ENCODE data around the gene TMEM94. TPM values are rescaled to one million over a fixed set of nuclear protein-coding genes. Genes with fewer than 3 reads are reported as not detected.
"Not testable (repeated sequence)": the region's sequence is repeated elsewhere in the genome, so short reads cannot be mapped to it uniquely, and the experiment has no call there.

The TMEM94 gene
- total and polyA plus RNA-seq, 5 donors = 40.3 to 54.6 (median 49.6) TPM

DNA sequence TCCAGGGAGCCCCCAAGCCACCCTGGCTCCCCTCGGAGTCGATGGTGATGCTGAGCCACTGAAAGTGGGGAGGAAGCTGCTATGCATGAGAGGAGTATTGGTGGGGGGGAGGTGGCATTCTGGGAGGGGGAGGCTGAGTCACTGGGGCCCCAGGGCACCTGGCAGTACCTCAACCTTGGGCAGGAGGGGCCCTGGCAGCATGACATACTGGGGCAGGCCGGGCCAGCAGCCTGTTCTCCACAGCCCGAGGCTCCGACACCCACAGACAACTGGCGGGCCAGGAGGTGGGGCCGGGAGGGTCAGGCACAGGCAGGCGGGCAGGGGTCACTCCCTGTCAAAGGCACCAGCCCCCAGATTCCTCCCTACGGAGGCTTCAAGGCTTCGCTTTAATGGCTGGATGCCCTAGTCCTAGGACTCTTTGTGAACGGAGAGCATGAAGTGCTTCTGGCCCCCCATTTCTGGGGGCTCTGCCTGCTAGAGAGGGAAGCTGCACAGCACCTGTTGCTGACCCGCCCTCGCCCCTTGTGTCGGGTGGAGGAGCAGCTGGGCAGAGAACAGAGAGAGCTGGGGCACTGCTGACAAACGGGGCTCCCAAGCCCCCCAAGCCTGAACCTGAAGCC is 58.0 kb downstream of the TMEM94 start:
- ATAC-seq (no peak), DNase-seq (peak in 2 of 3 donors; percentile 73 to 75)
- Histone ChIP-seq H3K4me3 (ENCODE audit: low read length) (peak overlapping the region; percentile 73), H3K9me3 (ENCODE audit: control insufficient read depth, low read length) (no peaks in the 10 kb centered on the region), H3K4me1 (ENCODE audit: control insufficient read depth, insufficient read depth, low read length) (peaks cover 12% of the 10 kb centered on the region), H3K27ac (ENCODE audit: low read length) (peak overlapping the region; percentile 76), H3K27me3 (ENCODE audit: control insufficient read depth, insufficient read depth) (no peaks in the 10 kb centered on the region)
- intact Hi-C loops (cut with DNase I) = loop anchor here in 2 of 4 donors (5.0 kb wide), 2 partner anchors 73 to 82 kb away; partner anchors contain the start of gene MYO15B (in 1 of the 2)
- WGBS = 12% methylated on average over 15 of the region's 15 CpGs

DNA sequence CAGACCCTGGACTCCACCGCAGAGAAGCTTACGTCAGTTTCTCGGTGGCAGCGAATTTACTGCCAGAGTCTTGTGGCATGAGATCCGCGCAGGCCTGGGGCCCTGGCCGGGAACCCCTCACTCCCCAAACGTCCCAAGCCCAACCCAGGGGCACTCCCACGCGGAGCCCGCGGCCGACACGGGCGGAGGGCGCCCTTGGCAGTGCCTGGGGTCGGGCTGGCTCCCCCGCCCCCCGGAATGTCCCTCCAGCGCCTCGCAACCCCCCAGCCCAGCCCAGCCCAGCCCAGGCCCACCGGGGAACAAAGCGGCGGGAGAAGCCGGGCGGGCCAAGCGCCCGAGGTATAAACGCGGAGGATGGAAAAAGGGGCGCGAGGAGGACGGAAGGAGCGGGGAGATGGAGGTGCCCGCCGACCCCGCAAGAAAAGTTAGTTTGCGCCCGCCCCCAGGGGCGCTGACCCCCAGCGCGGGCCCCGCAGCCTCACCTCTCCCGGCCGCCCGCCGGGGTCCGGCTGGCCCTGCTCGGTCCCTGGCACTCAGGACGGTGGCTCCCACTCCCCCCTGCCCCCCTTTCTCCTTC is 58.6 kb downstream of the TMEM94 start:
- WGBS = 1% methylated on average over 50 of the region's 50 CpGs
- intact Hi-C loops (cut with DNase I) = loop anchor here (5.0 kb wide), 3 partner anchors 72 to 88 kb away; partner anchors contain the start of gene MYO15B (in 2 of the 4)

DNA sequence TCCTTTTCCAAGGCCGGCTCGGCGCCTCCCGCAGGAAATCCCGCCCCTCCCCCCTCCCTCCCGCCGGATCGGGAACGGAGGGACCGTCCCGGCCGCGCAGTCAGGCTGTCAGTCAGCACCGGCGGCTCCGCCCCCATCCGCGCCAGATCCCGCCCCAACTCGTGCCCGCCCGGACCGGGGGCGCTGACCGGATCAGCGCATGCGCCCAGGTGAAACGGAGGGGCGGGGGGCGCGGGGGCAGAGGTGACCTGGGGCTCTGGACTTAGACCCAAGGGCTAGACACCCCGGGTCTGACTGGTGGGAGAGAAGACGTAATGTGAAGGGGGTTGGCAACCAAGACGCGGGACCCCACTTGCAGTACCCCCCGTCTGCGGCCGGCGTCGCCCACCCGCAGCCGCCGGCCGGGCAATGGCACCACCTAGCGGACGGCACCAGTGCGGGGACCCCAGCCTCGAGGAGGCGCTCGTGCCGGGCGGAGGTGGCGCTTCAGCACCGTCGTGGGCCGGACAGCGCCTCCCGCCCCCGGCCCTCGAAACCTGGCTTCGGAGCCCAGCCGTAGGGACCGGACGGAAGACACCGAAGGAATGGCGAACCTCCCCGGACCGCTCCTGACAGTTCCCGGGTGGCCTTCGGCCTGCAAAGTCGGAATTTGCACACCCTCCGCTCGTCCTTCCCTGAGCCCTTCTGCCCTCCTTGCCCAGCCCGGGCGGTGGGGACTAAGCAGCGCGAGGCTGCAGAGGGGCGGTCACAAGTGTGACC is 59.2 kb downstream of the TMEM94 start, which contains the start of gene CASKIN2:
Gene CASKIN2, minus strand, starts transcription at position 42 of the 759 bp plus-strand sequence. CDS start 1,733 bp downstream, outside the sequence.
- intact Hi-C loops (cut with DNase I) = loop anchor here in 3 of 4 donors (2.0 to 5.0 kb wide), 3 partner anchors 72 to 88 kb away; partner anchors contain the start of gene MYO15B (in 1 of the 3)
- peak within 1 kb of the TSS; percentile 76 for H3K27ac ChIP-seq (ENCODE audit: low read length)
- peak within 1 kb of the TSS; percentile 73 for H3K4me3 ChIP-seq (ENCODE audit: low read length)
- DNase-seq (peak; percentile 97 to 99 (median 99)), ATAC-seq (peak; percentile 91 to 94)
- H3K9me3 ChIP-seq (ENCODE audit: control insufficient read depth, low read length) = no peaks in the 10 kb centered on the region
- WGBS = under 1% methylated on average over 78 of the region's 78 CpGs
- peaks cover 11% of the 10 kb centered on the region for H3K4me1 ChIP-seq (ENCODE audit: control insufficient read depth, insufficient read depth, low read length)
- H3K27me3 ChIP-seq (ENCODE audit: control insufficient read depth, insufficient read depth) = no peaks in the 10 kb centered on the region

More for the DNA sequence above, 58.6 kb downstream of the TMEM94 start:
- no peaks in the 10 kb centered on the region for H3K27me3 ChIP-seq (ENCODE audit: control insufficient read depth, insufficient read depth)
- ATAC-seq (peak; percentile 1 to 3), DNase-seq (peak in 1 of 3 donors; percentile 75)
- H3K4me3 ChIP-seq (ENCODE audit: low read length) = peak overlapping the region; percentile 73
- peak overlapping the region; percentile 76 for H3K27ac ChIP-seq (ENCODE audit: low read length)
- peaks cover 12% of the 10 kb centered on the region for H3K4me1 ChIP-seq (ENCODE audit: control insufficient read depth, insufficient read depth, low read length)
- H3K9me3 ChIP-seq (ENCODE audit: control insufficient read depth, low read length) = no peaks in the 10 kb centered on the region

DNA sequence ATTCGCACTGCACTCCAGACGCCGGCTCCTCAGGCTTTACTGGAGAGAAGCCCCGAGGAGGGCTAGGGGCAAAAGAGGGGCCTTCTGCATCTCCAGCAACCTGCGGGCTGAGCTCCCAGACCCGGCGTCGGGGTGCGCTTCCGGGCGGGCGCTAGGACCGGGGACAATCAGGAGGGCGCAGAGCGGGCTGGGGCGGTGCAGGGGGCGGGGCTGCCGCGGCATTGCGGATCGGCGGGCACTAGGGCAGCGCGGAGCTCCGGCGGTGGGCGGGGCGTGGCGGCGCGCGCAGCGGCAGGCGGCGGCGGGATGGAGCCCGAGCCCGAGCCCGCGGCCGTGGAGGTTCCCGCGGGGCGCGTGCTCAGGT is 59.8 kb downstream of the TMEM94 start, which contains the start of gene TSEN54:
Gene TSEN54, plus strand, starts transcription at position 274 of the 364 bp plus-strand sequence. Its CDS starts 33 bp downstream, at position 307.
- H3K4me3 ChIP-seq (ENCODE audit: low read length) = peak within 1 kb of the TSS; percentile 73
- H3K27me3 ChIP-seq (ENCODE audit: control insufficient read depth, insufficient read depth) = no peaks in the 10 kb centered on the region
- intact Hi-C loops (cut with DNase I) = loop anchor here in 3 of 4 donors (2.0 to 5.0 kb wide), 3 partner anchors 71 to 89 kb away; partner anchors contain the start of gene MYO15B (in 1 of the 3)
- under 1% methylated on average over 45 of the region's 45 CpGs for WGBS
- ATAC-seq (peak; percentile 88 to 93), DNase-seq (peak; percentile 96 to 99 (median 99))
- H3K9me3 ChIP-seq (ENCODE audit: control insufficient read depth, low read length) = no peaks in the 10 kb centered on the region
- H3K4me1 ChIP-seq (ENCODE audit: control insufficient read depth, insufficient read depth, low read length) = peaks cover 9% of the 10 kb centered on the region
- peak within 1 kb of the TSS; percentile 59 for H3K27ac ChIP-seq (ENCODE audit: low read length)

DNA sequence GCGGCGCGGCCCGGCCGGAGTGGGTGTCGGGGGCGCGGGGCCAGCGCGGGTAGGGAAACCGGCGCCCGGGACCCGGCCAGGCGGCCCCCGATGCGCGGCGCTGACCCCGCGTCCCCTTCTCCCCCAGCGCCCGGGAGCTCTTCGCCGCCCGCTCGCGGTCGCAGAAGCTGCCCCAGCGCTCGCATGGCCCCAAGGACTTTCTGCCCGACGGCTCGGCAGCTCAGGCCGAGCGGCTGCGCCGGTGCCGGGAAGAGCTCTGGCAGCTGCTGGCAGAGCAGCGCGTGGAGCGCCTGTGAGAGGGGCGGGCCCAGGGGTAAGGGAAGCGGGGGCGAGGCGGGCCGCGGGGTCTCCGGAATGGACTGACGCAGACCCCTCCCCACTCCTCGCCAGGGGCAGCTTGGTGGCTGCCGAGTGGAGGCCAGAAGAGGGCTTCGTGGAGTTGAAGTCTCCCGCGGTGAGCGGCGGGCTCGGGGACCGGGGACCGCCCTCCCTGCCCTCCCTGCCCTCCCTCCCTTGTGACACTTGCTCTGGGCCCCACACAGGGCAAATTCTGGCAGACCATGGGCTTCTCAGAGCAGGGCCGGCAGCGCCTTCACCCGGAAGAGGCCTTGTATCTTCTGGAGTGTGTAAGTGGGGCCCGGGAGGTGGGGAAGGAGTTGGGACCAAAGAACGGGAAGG is 60.3 kb downstream of the TMEM94 start:
- H3K9me3 ChIP-seq (ENCODE audit: control insufficient read depth, low read length) = no peaks in the 10 kb centered on the region
- H3K4me1 ChIP-seq (ENCODE audit: control insufficient read depth, insufficient read depth, low read length) = peaks cover 7% of the 10 kb centered on the region
- H3K27me3 ChIP-seq (ENCODE audit: control insufficient read depth, insufficient read depth) = no peaks in the 10 kb centered on the region
- ATAC-seq = no peak
- peak in 2 of 3 donors; percentile 72 to 76 for DNase-seq
- WGBS = 1% methylated on average over 65 of the region's 65 CpGs
- no peak overlapping the region for H3K27ac ChIP-seq (ENCODE audit: low read length)
- peak overlapping the region; percentile 73 for H3K4me3 ChIP-seq (ENCODE audit: low read length)
- intact Hi-C loops (cut with DNase I) = loop anchor here in 3 of 4 donors (2.0 to 5.0 kb wide), 3 partner anchors 71 to 89 kb away; partner anchors contain the start of gene MYO15B (in 1 of the 3)

DNA sequence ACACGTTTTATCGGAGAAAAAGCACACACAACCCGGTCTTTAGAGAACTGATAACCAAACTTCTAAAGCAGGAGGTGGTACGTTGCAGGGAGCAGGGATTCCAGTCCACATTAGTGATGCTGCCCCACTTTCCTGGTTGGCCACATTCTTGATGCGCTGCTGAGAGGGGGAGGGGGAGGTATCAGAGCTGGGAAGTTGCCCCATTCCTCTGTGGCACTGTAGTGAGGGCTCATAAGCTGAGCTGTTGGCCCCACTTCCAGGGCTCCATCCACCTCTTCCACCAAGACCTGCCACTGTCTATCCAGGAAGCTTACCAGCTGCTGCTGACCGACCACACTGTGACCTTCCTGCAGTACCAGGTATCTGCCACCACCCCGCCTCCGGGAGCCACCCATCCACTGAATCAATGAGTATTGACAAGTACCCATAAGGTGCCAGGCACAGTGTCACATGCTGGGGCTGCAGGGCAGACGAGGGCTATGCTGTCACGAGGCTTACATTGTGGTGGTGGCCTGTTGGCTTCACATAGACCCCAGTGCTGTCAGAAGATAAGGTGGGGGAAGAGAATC is 60.9 kb downstream of the TMEM94 start:
- Histone ChIP-seq H3K27me3 (ENCODE audit: control insufficient read depth, insufficient read depth) (no peaks in the 10 kb centered on the region), H3K4me3 (ENCODE audit: low read length) (peak overlapping the region; percentile 73), H3K27ac (ENCODE audit: low read length) (no peak overlapping the region), H3K4me1 (ENCODE audit: control insufficient read depth, insufficient read depth, low read length) (peaks cover 5% of the 10 kb centered on the region), H3K9me3 (ENCODE audit: control insufficient read depth, low read length) (no peaks in the 10 kb centered on the region)
- ATAC-seq = no peak
- intact Hi-C loops (cut with DNase I) = loop anchor here in 3 of 4 donors (2.0 to 5.0 kb wide), 3 partner anchors 70 to 90 kb away; partner anchors contain the start of gene MYO15B (in 1 of the 3)
- no peak for DNase-seq
- 39% methylated on average over 10 of the region's 10 CpGs for WGBS

DNA sequence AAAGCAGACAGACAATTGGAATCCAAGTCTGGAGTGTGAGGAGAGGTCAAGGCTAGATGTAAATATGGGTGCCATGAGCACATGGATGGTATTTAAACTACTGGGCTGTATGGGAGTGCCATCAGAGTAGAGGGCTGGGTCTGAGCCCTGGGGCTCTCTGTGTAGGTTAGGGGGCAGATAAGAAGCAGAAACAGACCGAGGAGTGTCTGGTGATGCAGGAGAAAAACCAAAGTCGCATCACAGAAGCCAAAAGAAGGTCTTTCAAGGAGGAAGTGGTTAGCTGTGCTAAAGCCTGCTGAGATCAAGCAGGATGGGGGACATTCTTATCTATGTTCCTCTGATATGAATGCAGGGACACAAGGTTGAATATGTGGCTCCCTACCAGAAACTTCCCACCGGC is 61.8 kb downstream of the TMEM94 start:
- no peak overlapping the region for H3K27ac ChIP-seq (ENCODE audit: low read length)
- no peaks in the 10 kb centered on the region for H3K9me3 ChIP-seq (ENCODE audit: control insufficient read depth, low read length)
- ATAC-seq (no peak), DNase-seq (no peak)
- no peaks in the 10 kb centered on the region for H3K27me3 ChIP-seq (ENCODE audit: control insufficient read depth, insufficient read depth)
- H3K4me1 ChIP-seq (ENCODE audit: control insufficient read depth, insufficient read depth, low read length) = peaks cover 5% of the 10 kb centered on the region
- 79% methylated on average over 3 of the region's 3 CpGs for WGBS
- intact Hi-C loops (cut with DNase I) = loop anchor here in 2 of 4 donors (5.0 kb wide), 2 partner anchors 69 to 91 kb away; partner anchors contain the start of gene MYO15B (in 1 of the 2)
- no peak overlapping the region for H3K4me3 ChIP-seq (ENCODE audit: low read length)

DNA sequence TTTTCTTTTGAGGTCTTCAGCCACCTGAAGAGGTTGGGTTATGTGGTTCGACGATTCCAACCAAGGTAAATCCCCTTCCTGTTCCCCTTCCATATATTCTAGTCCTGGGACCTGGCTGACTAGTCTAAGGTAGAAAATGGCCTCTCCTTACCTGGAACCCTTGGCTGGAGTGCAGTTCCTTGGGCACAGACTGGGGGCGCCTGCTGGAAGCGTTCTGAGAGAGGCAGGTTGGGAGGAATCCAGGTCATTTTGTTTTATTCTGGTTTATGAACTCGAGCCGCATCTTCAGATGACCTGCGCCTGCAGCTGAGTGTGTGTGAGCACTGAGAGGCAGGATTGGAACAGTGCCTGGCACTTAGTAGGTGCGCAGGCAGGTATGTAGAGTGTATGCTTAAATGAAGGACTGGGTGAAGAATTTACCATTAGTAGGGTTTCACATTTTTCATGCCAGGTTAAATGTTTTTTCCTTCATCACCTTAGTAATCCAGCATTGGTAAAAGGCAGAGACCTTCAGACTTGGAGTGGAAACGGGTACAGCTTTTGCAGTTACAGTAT is 62.6 kb downstream of the TMEM94 start:
- Histone ChIP-seq H3K9me3 (ENCODE audit: control insufficient read depth, low read length) (no peaks in the 10 kb centered on the region), H3K4me1 (ENCODE audit: control insufficient read depth, insufficient read depth, low read length) (peaks cover 5% of the 10 kb centered on the region), H3K4me3 (ENCODE audit: low read length) (no peak overlapping the region), H3K27me3 (ENCODE audit: control insufficient read depth, insufficient read depth) (no peaks in the 10 kb centered on the region), H3K27ac (ENCODE audit: low read length) (no peak overlapping the region)
- intact Hi-C loops (cut with DNase I) = loop anchor here in 2 of 4 donors (5.0 kb wide), 2 partner anchors 68 to 92 kb away; partner anchors contain the start of gene MYO15B (in 1 of the 2)
- WGBS = 94% methylated on average over 9 of the region's 9 CpGs
- DNase-seq (peak in 1 of 3 donors; percentile 44), ATAC-seq (no peak)

DNA sequence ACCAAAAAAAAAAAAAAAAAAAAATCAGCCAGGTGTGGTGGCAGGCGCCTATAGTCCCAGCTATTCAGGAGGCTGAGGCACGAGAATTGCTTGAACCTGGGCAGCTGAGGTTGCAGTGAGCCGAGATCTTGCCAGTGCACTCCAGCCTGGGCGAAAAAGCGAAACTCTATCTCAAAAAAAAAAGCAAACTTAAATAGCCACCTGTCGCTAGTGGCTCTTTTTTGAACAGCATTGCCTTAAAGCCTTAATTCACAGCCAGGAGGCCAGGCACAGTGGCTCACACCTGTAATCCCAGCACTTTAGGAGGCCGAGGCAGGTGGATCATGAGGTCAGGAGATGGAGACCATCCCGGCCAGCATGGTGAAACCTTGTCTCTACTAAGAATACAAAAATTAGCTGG is 64.0 kb downstream of the TMEM94 start:
- ATAC-seq; H3K27me3 ChIP-seq (ENCODE audit: control insufficient read depth, insufficient read depth); H3K4me1 ChIP-seq (ENCODE audit: control insufficient read depth, insufficient read depth, low read length); H3K4me3 ChIP-seq (ENCODE audit: low read length); H3K9me3 ChIP-seq (ENCODE audit: control insufficient read depth, low read length); H3K27ac ChIP-seq (ENCODE audit: low read length): not testable (repeated sequence)
- whole genome bisulfite sequencing = 91% methylated on average over 8 of the region's 8 CpGs
- intact Hi-C loops (cut with DNase I) = loop anchor here in 1 of 4 donors (10.0 kb wide), 1 partner anchor 64 kb away; the partner anchor contains the start of gene MYO15B
- peak in 1 of 3 donors; percentile 22 for DNase-seq

Measured in right cardiac atrium (tissue), 5 donors.